GM18873 (cell line): ENCODE data around the gene ENAH.
"Not testable (repeated sequence)": the region's sequence is repeated elsewhere in the genome, so short reads cannot be mapped to it uniquely, and the experiment has no call there.

Experiments
- ATAC-seq: cut with Tn5 transposase; IDR thresholded peaks from one replicate; pipeline ENCODE4 v1.9.1; 2021; ENCODE audit warnings: mild to moderate bottlenecking, moderate library complexity, moderate number of reproducible peaks; ENCODE audit not compliant: unreplicated experiment, low FRiP score

The ENAH gene

DNA sequence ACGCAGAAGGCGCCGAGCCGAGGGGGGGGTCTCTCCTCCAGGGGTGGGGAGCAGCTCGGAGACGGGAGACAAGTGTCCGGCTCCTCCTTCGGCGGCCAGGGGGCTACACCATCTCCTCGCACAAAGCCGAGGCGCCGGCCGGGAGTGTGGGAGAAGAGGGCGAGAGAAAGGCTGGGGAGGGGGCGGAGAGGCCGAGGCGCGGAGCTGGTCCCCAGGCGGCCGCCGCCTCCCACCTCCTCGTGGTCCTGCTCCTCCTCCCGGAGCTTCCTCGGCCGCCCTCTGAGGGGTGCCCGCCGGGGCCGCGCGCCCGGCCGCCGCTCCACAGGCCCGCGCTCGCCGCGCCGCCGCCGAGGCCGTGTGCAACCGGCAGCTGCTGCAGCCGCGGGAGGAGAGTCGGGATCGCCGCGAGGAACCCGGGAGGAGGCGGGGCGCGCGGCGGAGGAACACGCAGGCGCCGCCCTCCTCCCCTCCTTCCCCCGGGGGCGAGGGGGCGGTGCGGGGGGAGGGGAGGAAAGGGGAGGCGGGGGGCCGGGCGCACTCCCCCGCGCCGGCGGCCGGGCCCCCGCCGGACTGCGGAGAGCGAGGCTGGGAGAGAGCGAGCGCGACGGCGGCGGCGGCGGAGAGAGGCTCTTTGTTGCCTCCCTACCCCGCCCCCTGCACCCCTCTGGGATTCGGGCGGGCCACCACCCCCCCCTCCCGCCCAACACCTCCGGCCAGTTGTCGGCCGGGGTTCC, at the start of gene ENAH:
ENAH (minus strand) TSS at position 395 of the 734 bp plus-strand sequence. CDS start 433 bp downstream, outside the sequence.
- no peak for ATAC-seq

GRCh38 chr1:225700889-225701465, 48.1 kb upstream of the ENAH start:
- no peak for ATAC-seq

GRCh38 chr1:225700164-225700821, 47.4 kb upstream of the ENAH start:
- ATAC-seq = no peak

GRCh38 chr1:225699336-225699735, 46.4 kb upstream of the ENAH start:
- no peak for ATAC-seq

- not testable (repeated sequence) for ATAC-seq
Observed at GRCh38 chr1:225698194-225698593, 45.3 kb upstream of the ENAH start.

DNA sequence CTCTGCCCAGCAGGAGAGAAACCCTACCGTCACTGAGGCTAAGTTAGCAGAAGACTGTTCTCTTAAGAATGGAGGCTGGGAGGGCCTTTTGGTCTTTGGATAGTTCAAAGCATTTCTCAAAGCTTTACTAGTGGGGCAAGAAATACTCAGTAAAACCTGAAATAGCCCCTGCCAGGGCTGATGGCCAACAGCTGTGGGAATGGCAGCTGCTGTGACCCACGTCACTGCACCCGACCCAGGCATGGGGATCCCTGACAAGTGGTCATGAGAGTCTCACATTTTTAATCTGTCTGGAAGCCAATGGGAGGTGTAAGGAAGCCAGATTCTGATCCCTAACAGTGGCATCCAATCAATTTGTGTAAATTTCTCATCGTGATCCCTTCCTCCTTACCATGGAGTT, 44.5 kb upstream of the ENAH start:
- ATAC-seq = no peak

GRCh38 chr1:225695578-225696337, 42.8 kb upstream of the ENAH start:
- ATAC-seq = no peak

- no peak for ATAC-seq
Observed at GRCh38 chr1:225694151-225694603, 41.3 kb upstream of the ENAH start.

- ATAC-seq = not testable (repeated sequence)
Observed at GRCh38 chr1:225693697-225694096, 40.8 kb upstream of the ENAH start.

GRCh38 chr1:225693085-225693696, 40.3 kb upstream of the ENAH start:
- no peak for ATAC-seq

- ATAC-seq = no peak
Observed at GRCh38 chr1:225692517-225692879, 39.6 kb upstream of the ENAH start.

DNA sequence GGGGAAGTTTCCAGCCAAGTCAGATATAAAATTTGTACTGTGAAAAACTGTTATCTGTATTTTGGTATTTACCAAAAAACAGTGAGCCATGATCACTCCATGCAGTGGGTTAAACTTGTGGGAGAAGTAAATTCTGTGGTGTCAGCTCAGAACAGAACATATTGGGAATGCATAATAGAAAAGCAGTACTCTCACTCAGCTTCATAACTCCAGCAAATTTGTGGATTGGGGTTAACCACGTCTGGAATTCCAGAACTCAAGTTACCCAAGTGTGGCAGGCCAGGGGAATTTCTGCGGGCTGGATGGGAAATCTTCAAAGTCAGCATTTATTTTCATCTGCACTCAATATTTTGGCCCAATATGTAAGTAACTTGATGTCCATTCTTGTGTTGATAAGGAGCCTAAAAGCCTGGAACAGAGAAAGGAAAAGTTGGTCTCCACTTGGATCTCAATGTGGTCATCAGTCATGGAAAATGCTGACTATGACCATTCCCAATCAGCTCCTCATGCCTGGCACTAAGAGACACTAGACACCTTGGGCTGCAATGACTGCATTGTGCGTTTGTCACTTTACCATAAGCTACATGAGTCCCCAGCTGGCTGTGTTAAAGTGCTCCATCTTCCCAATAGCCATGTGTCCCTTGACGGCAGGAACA, 39.1 kb upstream of the ENAH start:
- ATAC-seq = no peak

DNA sequence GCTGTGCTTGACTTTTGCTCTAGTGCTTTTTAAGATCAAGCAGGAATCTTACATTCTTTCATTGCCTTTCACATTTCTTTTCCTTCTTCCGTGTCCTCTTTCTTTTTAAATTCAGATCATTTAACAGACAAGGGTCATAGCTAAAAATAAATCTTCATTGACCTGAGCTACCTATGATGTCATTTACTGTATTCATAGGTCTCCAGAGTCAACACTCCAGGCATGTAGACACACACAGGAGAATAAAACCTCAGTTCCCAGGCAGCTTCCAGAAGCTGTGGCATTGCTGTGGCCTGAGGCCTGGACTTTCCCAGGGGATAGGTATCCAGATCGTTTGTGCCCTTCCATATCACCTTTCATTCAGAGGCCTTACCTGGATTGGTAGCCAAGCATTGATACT, 38.5 kb upstream of the ENAH start:
- no peak for ATAC-seq

DNA sequence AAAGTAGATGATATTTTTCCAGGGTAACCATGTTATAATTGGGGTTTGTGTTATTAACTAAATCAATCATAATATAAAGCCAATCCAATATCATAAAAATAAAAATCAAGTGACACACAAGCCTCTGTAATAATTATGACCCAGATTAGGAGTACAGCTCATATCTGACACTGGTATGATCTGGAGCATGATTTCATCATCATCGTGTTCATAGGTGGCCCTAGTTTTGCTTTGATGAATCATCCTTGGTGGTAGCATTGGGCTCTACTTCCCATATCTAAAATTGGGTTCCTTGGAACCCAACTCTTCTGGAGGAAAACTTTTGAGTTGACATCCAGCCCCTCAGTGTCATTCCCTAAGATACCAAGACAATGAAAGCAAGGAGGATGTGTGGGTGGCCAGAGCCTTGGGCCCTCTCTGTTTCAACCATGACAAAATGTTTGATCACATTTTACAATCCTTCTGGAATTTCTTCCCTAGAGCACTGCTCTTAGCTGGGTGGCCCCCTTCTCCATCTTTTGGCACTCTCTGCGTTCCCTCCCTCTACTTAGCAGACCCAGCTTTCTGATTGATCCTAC, 37.0 kb upstream of the ENAH start:
- ATAC-seq = no peak

GRCh38 chr1:225688345-225688744, 35.4 kb upstream of the ENAH start:
- ATAC-seq = no peak

- ATAC-seq = no peak
Observed at GRCh38 chr1:225685476-225686176, 32.7 kb upstream of the ENAH start.

- ATAC-seq = no peak
Observed at GRCh38 chr1:225684741-225685140, 31.8 kb upstream of the ENAH start.

GRCh38 chr1:225681231-225681630, 28.3 kb upstream of the ENAH start:
- ATAC-seq = no peak

- no peak for ATAC-seq
Observed at GRCh38 chr1:225678545-225678944, 25.6 kb upstream of the ENAH start.
